Peyer's patch (tissue), 4 donors: ENCODE measurements around the gene RBMS1.

Experiments used
- POLR2A ChIP-seq, 2 donors: fragments of 450-650 bp; IDR thresholded peaks; one replicate each; pipeline ENCODE4 v1.5.1; 2017; ENCODE audit warnings: antibody characterized with exemption in 2 of 2, mild to moderate bottlenecking in 2 of 2, moderate library complexity in 2 of 2
- TF ChIP-seq, protein P1 (sequence below), 6 experiments: fragments of 450-650 bp in 4 of 6; fragments of 200-600 bp in 2 of 6; sonication (generic) in 1 of 6; IDR thresholded peaks; one replicate each; pipeline ENCODE4 v1.5.1; 2017 to 2019; ENCODE audit warnings: antibody characterized with exemption in 6 of 6, mild to moderate bottlenecking in 3 of 6, moderate library complexity in 1 of 6

DNA sequence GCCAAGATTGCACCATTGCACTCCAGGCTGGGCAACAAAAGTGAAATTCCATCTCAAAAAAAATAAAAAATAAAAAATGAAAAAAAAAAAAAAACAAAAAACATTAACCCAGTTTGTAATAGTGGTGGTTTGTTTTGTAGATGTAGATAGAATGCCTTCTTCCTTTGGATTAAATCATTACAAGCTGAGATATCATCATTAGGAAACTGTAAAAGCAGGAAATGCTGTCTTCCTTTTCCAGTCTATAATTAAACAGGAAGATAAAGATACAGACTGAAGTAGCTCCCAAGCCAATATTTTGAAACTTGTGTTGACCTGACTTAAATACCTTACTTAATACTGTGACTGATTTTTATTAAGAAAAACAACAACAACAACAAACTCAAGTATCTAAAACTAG lies 43.1 kb downstream of the RBMS1 start:
- TF ChIP-seq, protein P1, sequence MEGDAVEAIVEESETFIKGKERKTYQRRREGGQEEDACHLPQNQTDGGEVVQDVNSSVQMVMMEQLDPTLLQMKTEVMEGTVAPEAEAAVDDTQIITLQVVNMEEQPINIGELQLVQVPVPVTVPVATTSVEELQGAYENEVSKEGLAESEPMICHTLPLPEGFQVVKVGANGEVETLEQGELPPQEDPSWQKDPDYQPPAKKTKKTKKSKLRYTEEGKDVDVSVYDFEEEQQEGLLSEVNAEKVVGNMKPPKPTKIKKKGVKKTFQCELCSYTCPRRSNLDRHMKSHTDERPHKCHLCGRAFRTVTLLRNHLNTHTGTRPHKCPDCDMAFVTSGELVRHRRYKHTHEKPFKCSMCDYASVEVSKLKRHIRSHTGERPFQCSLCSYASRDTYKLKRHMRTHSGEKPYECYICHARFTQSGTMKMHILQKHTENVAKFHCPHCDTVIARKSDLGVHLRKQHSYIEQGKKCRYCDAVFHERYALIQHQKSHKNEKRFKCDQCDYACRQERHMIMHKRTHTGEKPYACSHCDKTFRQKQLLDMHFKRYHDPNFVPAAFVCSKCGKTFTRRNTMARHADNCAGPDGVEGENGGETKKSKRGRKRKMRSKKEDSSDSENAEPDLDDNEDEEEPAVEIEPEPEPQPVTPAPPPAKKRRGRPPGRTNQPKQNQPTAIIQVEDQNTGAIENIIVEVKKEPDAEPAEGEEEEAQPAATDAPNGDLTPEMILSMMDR (IDR thresholded peaks at IDR 0.05): no peak
- no peak for TF ChIP-seq POLR2A (IDR thresholded peaks at IDR 0.05)
